ENCODE data around the gene COBLL1. TPM values are rescaled to one million over a fixed set of nuclear protein-coding genes. Genes with fewer than 3 reads are reported as not detected.

Gene COBLL1
- total RNA-seq, 2 donors from 2014 or later: 16.5 to 17.3 TPM

- Histone ChIP-seq H3K9me3 (ENCODE audit: control insufficient read depth, low read length) (no peaks in the 10 kb centered on the region), H3K27me3 (ENCODE audit: control insufficient read depth, insufficient read depth, low read length, poor library complexity, severe bottlenecking) (no peaks in the 10 kb centered on the region), H3K4me3 (ENCODE audit: low read length) (no peak overlapping the region), H3K4me1 (ENCODE audit: control insufficient read depth, insufficient read depth, low read length) (no peaks in the 10 kb centered on the region), H3K36me3 (ENCODE audit: control insufficient read depth, insufficient read depth, low read length) (no peaks in the 10 kb centered on the region), H3K9ac (ENCODE audit: extremely low read depth, low read length, poor library complexity, severe bottlenecking) (no peak overlapping the region), H3K27ac (ENCODE audit: low read depth, low read length) (no peak overlapping the region)
- no peak overlapping the region for H3K4me3 Mint-ChIP-seq
- H3K4me1 Mint-ChIP-seq: no peaks in the 10 kb centered on the region
- no peaks in the 10 kb centered on the region for H3K9me3 Mint-ChIP-seq
- H3K36me3 Mint-ChIP-seq (ENCODE audit: low read depth): peaks cover 8% of the 10 kb centered on the region
- no peaks in the 10 kb centered on the region for H3K27me3 Mint-ChIP-seq (ENCODE audit: insufficient read depth)
- DNase-seq: no peak
- WGBS, 2 experiments (ENCODE audit: insufficient coverage in 1 of 2, insufficient read length in 1 of 2): 98% methylated on average over 2 of the region's 2 CpGs; no CpG with 5 or more reads in 1 of the 2 experiments
- H3K27ac Mint-ChIP-seq: no peak overlapping the region
- TF ChIP-seq, protein P1, sequence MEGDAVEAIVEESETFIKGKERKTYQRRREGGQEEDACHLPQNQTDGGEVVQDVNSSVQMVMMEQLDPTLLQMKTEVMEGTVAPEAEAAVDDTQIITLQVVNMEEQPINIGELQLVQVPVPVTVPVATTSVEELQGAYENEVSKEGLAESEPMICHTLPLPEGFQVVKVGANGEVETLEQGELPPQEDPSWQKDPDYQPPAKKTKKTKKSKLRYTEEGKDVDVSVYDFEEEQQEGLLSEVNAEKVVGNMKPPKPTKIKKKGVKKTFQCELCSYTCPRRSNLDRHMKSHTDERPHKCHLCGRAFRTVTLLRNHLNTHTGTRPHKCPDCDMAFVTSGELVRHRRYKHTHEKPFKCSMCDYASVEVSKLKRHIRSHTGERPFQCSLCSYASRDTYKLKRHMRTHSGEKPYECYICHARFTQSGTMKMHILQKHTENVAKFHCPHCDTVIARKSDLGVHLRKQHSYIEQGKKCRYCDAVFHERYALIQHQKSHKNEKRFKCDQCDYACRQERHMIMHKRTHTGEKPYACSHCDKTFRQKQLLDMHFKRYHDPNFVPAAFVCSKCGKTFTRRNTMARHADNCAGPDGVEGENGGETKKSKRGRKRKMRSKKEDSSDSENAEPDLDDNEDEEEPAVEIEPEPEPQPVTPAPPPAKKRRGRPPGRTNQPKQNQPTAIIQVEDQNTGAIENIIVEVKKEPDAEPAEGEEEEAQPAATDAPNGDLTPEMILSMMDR (conservative IDR thresholded peaks at IDR 0.05): no peak
Observed at GRCh38 chr2:164657129-164657528, 184.5 kb downstream of the COBLL1 start.

DNA sequence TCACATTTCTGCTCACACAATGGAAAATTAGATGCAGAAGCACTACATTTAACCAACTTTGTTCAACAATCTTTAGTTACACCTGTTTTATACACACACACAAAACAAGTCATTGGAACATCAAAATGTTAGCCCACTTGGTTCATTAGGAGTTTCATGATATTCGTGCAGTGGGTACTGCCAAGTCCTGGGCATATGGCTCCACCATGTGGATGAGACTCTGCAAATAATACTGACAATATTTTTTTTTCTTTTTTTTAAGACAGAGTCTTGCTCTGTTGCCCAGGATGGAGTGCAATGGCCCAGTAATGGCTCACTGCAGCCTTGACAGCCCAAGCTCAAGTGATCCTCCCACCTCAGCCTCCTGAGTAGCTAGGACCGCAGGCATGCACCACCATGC lies 185.9 kb downstream of the COBLL1 start:
- Mint-ChIP-seq H3K9me3 (peaks cover 8% of the 10 kb centered on the region), H3K27me3 (ENCODE audit: insufficient read depth) (no peaks in the 10 kb centered on the region), H3K4me3 (no peak overlapping the region), H3K4me1 (no peaks in the 10 kb centered on the region), H3K27ac (no peak overlapping the region), H3K36me3 (ENCODE audit: low read depth) (peaks cover 8% of the 10 kb centered on the region)
- H3K27ac ChIP-seq (ENCODE audit: low read depth, low read length): no peak overlapping the region
- TF ChIP-seq, protein P1 (conservative IDR thresholded peaks at IDR 0.05): no peak
- no peaks in the 10 kb centered on the region for H3K36me3 ChIP-seq (ENCODE audit: control insufficient read depth, insufficient read depth, low read length)
- no peaks in the 10 kb centered on the region for H3K27me3 ChIP-seq (ENCODE audit: control insufficient read depth, insufficient read depth, low read length, poor library complexity, severe bottlenecking)
- DNase-seq: no peak
- H3K4me1 ChIP-seq (ENCODE audit: control insufficient read depth, insufficient read depth, low read length): no peaks in the 10 kb centered on the region
- no peak overlapping the region for H3K4me3 ChIP-seq (ENCODE audit: low read length)
- H3K9me3 ChIP-seq (ENCODE audit: control insufficient read depth, low read length): peaks cover 4% of the 10 kb centered on the region
- WGBS, 2 experiments (ENCODE audit: insufficient coverage in 1 of 2, insufficient read length in 1 of 2): 91% methylated on average over 1 of the region's 2 CpGs; no CpG with 5 or more reads in 1 of the 2 experiments
- no peak overlapping the region for H3K9ac ChIP-seq (ENCODE audit: extremely low read depth, low read length, poor library complexity, severe bottlenecking)

DNA sequence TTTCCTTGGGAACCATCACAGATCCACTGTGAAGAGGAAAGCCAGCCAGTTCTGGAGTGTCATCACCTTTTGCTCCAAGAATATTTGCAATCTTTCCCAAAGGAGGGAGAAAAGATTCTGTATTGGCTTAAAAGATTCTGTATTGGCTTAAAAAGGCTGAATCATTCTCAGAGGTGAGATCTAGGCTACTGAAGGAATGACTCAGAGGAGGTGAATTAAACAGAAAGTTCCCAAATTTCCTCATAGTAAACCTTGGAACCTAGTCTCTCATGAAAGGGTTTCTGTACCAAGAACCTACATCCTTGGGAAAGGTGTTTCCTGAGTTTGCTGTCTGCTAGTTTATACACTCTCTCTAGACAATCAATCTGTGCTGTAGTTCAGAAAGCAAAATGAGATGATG lies 186.3 kb downstream of the COBLL1 start:
- H3K27me3 Mint-ChIP-seq (ENCODE audit: insufficient read depth): no peaks in the 10 kb centered on the region
- H3K27ac Mint-ChIP-seq: no peak overlapping the region
- TF ChIP-seq, protein P1 (conservative IDR thresholded peaks at IDR 0.05): no peak
- Histone ChIP-seq H3K4me3 (ENCODE audit: low read length) (no peak overlapping the region), H3K9me3 (ENCODE audit: control insufficient read depth, low read length) (peaks cover 6% of the 10 kb centered on the region), H3K4me1 (ENCODE audit: control insufficient read depth, insufficient read depth, low read length) (no peaks in the 10 kb centered on the region), H3K27ac (ENCODE audit: low read depth, low read length) (no peak overlapping the region), H3K27me3 (ENCODE audit: control insufficient read depth, insufficient read depth, low read length, poor library complexity, severe bottlenecking) (no peaks in the 10 kb centered on the region), H3K9ac (ENCODE audit: extremely low read depth, low read length, poor library complexity, severe bottlenecking) (no peak overlapping the region), H3K36me3 (ENCODE audit: control insufficient read depth, insufficient read depth, low read length) (no peaks in the 10 kb centered on the region)
- H3K4me3 Mint-ChIP-seq: no peak overlapping the region
- DNase-seq: no peak
- H3K9me3 Mint-ChIP-seq: peaks cover 12% of the 10 kb centered on the region
- H3K4me1 Mint-ChIP-seq: no peaks in the 10 kb centered on the region
- peaks cover 10% of the 10 kb centered on the region for H3K36me3 Mint-ChIP-seq (ENCODE audit: low read depth)

Data from endodermal cell (in vitro differentiated cells).